SHP77 treated with DMSO at 0.1 percent for 48 hours (cell line): ENCODE measurements around the gene RSPRY1.
"Not testable (repeated sequence)": the region's sequence is repeated elsewhere in the genome, so short reads cannot be mapped to it uniquely, and the experiment has no call there.

Experiments used
- DNase-seq: peaks from one replicate; lab custom pipeline; 2025; lab: John Stamatoyannopoulos, UW

The RSPRY1 gene

GRCh38 chr16:57255686-57256415 lies 69.7 kb downstream of the RSPRY1 start:
- DNase-seq: no peak

GRCh38 chr16:57256601-57257395 lies 70.7 kb downstream of the RSPRY1 start:
- DNase-seq: no peak

GRCh38 chr16:57257455-57258070 lies 71.4 kb downstream of the RSPRY1 start:
- DNase-seq: no peak

GRCh38 chr16:57258226-57258909 lies 72.2 kb downstream of the RSPRY1 start:
- no peak for DNase-seq

GRCh38 chr16:57258910-57259475 lies 72.9 kb downstream of the RSPRY1 start:
- DNase-seq: no peak

GRCh38 chr16:57260294-57260929 lies 74.3 kb downstream of the RSPRY1 start:
- no peak for DNase-seq

GRCh38 chr16:57261806-57262205 lies 75.7 kb downstream of the RSPRY1 start:
- DNase-seq: no peak

- DNase-seq: no peak
Observed at GRCh38 chr16:57262841-57263540, 76.9 kb downstream of the RSPRY1 start.

- DNase-seq: no peak
Observed at GRCh38 chr16:57263541-57264351, 77.6 kb downstream of the RSPRY1 start.

GRCh38 chr16:57264381-57264780 lies 78.3 kb downstream of the RSPRY1 start:
- no peak for DNase-seq

GRCh38 chr16:57264950-57265371 lies 78.8 kb downstream of the RSPRY1 start:
- no peak for DNase-seq

GRCh38 chr16:57265850-57266530 lies 79.9 kb downstream of the RSPRY1 start:
- no peak for DNase-seq

GRCh38 chr16:57266531-57267260 lies 80.6 kb downstream of the RSPRY1 start:
- no peak for DNase-seq

- not testable (repeated sequence) for DNase-seq
Observed at GRCh38 chr16:57267343-57267742, 81.2 kb downstream of the RSPRY1 start.

- DNase-seq: no peak
Observed at GRCh38 chr16:57268804-57269800, 83.0 kb downstream of the RSPRY1 start.

GRCh38 chr16:57270221-57271062 lies 84.3 kb downstream of the RSPRY1 start:
- DNase-seq: no peak

- DNase-seq: no peak
Observed at GRCh38 chr16:57271063-57271345, 84.9 kb downstream of the RSPRY1 start.
